H1 (cell line): Measurements from ENCODE around the gene LIN37. TPM values are rescaled to one million over a fixed set of nuclear protein-coding genes. Genes with fewer than 3 reads are reported as not detected.

Experiments
- CHD1 ChIP-seq: IDR thresholded peaks from 2 replicates; pipeline ENCODE4 v1.6.1; 2012; ENCODE audit warnings: low read depth, low read length, improper control_type of control experiment
- JUN ChIP-seq: IDR thresholded peaks from 2 replicates; pipeline ENCODE4 v1.6.1; 2011; ENCODE audit warnings: low read depth, mild to moderate bottlenecking, improper control_type of control experiment, low read length
- JUND ChIP-seq: IDR thresholded peaks from 2 replicates; pipeline ENCODE4 v1.6.1; 2011; ENCODE audit warnings: mild to moderate bottlenecking, improper control_type of control experiment, low read length
- POLR2A ChIP-seq, 2 experiments: IDR thresholded peaks; 1 replicate in 1 of 2; 2 replicates in 1 of 2; pipeline ENCODE4 v1.6.1; 2011; ENCODE audit warnings: low read depth in 2 of 2, low read length in 2 of 2, mild to moderate bottlenecking in 2 of 2; ENCODE audit errors: control extremely low read depth in 1 of 2
- RBBP5 ChIP-seq: IDR thresholded peaks from 2 replicates; pipeline ENCODE4 v1.7.1; 2012; ENCODE audit warnings: low read depth, mild to moderate bottlenecking, inconsistent platforms, low read length, moderate library complexity, borderline replicate concordance
- SRF ChIP-seq: IDR thresholded peaks from 2 replicates; pipeline ENCODE4 v1.6.1; 2011; ENCODE audit warnings: mild to moderate bottlenecking, low read depth, low read length, moderate library complexity
- polyA plus RNA-seq, 7 experiments: library from polyadenylated mRNA; depleted of rRNA in 3 of 7; stranded (reverse) in 5 of 7; unstranded in 2 of 7; fragments of >200 nt in 5 of 7; fragments of 200-250 nt in 2 of 7; gene quantifications; 1 replicate in 5 of 7; 2 replicates in 1 of 7; 4 replicates in 1 of 7; pipeline versions ENCODE4 v1.2.1 to v1.2.3, GENCODE V29; 2011 to 2013; ENCODE audit warnings: missing spikeins in 2 of 7, mixed read lengths in 2 of 7
- total RNA-seq: library from RNA; stranded (reverse); fragmentation: NEBNext Ultra II Directional; extraction: Animal tissue kit (Norgen Biotek cat#: 25700); gene quantifications from 2 replicates; pipeline ENCODE4 v1.2.1, GENCODE V29; 2021
- TF ChIP-seq, protein P1 (sequence below): IDR thresholded peaks from 2 replicates; pipeline ENCODE4 v1.6.1; 2012; ENCODE audit warnings: low read length, inconsistent platforms
- TF ChIP-seq, protein P2 (sequence below), 3 experiments: IDR thresholded peaks; 1 replicate in 2 of 3; 2 replicates in 1 of 3; pipeline versions ENCODE4 v1.5.1 to v1.6.1; 2011; ENCODE audit warnings: low read length in 3 of 3, mild to moderate bottlenecking in 3 of 3, inconsistent platforms in 2 of 3, low read depth in 1 of 3, moderate library complexity in 1 of 3; ENCODE audit not compliant: insufficient read depth in 1 of 3; ENCODE audit errors: control extremely low read depth in 1 of 3
- TF ChIP-seq, protein P3 (sequence below): IDR thresholded peaks from 2 replicates; pipeline ENCODE4 v1.6.1; 2011; ENCODE audit warnings: low read depth, mild to moderate bottlenecking, low read length; ENCODE audit not compliant: insufficient read depth

LIN37 gene
- total and polyA plus RNA-seq, 2 of the 8 experiments (the other 6 are each of a cell fraction or from before 2014, with no cell fraction given), result 3.8 to 9.8 TPM

DNA sequence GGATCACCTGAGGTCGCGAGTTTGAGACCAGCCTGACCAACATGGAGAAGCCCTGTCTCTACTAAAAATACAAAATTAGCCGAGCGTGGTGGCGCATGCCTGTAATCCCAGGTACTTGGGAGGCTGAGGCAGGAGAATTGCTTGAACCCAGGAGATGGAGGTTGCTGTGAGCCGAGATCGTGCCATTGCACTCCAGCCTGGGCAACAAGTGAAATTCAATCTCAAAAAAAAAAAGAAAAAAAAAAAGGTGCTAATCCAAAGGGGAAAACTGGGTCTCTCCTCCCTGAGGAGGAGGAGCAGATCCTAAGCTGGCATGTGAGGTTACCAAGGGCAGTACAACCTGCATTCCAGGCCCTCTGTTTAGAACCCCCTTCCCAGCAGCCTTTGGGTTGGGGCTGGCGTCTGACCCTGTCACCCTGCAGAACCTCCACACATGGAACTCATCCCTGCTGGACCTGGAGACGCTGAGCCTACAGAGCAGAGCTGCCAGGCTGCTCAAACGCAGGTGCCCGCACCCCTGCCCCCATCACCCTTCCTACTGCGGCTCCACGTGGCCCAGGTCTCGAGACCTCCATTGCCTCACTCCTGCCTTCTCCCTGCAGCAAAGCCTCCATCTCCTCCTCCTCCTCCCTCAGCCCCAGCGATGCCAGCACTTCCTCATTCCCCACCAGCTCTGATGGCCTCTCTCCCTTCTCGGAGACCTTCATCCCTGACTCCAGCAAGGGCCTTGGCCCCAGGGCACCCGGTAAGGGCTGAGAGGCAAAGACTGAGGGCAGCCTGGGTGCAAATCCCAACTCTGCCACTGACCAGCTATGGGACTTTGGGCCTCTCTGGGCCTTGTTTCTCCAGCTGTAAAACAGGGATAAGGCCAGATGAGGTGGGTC lies 16.3 kb downstream of the LIN37 start (continued):
- TF ChIP-seq SRF (no peak), JUND (no peak), JUN (no peak), CHD1 (no peak), RBBP5 (no peak), POLR2A (IDR thresholded peaks at IDR 0.05; ENCODE audit: control extremely low read depth in 1 of 2, low read depth in 2 of 2, low read length in 2 of 2) (no peak)
- TF ChIP-seq, protein P1, sequence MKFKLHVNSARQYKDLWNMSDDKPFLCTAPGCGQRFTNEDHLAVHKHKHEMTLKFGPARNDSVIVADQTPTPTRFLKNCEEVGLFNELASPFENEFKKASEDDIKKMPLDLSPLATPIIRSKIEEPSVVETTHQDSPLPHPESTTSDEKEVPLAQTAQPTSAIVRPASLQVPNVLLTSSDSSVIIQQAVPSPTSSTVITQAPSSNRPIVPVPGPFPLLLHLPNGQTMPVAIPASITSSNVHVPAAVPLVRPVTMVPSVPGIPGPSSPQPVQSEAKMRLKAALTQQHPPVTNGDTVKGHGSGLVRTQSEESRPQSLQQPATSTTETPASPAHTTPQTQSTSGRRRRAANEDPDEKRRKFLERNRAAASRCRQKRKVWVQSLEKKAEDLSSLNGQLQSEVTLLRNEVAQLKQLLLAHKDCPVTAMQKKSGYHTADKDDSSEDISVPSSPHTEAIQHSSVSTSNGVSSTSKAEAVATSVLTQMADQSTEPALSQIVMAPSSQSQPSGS, result no peak
- TF ChIP-seq, protein P2, sequence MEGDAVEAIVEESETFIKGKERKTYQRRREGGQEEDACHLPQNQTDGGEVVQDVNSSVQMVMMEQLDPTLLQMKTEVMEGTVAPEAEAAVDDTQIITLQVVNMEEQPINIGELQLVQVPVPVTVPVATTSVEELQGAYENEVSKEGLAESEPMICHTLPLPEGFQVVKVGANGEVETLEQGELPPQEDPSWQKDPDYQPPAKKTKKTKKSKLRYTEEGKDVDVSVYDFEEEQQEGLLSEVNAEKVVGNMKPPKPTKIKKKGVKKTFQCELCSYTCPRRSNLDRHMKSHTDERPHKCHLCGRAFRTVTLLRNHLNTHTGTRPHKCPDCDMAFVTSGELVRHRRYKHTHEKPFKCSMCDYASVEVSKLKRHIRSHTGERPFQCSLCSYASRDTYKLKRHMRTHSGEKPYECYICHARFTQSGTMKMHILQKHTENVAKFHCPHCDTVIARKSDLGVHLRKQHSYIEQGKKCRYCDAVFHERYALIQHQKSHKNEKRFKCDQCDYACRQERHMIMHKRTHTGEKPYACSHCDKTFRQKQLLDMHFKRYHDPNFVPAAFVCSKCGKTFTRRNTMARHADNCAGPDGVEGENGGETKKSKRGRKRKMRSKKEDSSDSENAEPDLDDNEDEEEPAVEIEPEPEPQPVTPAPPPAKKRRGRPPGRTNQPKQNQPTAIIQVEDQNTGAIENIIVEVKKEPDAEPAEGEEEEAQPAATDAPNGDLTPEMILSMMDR (IDR thresholded peaks at IDR 0.05; ENCODE audit: control extremely low read depth in 1 of 3, insufficient read depth in 1 of 3, low read depth in 1 of 3, low read length in 3 of 3), result no peak
- TF ChIP-seq, protein P3, sequence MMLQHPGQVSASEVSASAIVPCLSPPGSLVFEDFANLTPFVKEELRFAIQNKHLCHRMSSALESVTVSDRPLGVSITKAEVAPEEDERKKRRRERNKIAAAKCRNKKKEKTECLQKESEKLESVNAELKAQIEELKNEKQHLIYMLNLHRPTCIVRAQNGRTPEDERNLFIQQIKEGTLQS, result no peak
